ENCODE measurements around the gene ADAMTSL1. TPM values are rescaled to one million over a fixed set of nuclear protein-coding genes. Genes with fewer than 3 reads are reported as not detected.

Gene ADAMTSL1
- total RNA-seq, 1 donor from 2014 or later: 7.3 TPM

DNA sequence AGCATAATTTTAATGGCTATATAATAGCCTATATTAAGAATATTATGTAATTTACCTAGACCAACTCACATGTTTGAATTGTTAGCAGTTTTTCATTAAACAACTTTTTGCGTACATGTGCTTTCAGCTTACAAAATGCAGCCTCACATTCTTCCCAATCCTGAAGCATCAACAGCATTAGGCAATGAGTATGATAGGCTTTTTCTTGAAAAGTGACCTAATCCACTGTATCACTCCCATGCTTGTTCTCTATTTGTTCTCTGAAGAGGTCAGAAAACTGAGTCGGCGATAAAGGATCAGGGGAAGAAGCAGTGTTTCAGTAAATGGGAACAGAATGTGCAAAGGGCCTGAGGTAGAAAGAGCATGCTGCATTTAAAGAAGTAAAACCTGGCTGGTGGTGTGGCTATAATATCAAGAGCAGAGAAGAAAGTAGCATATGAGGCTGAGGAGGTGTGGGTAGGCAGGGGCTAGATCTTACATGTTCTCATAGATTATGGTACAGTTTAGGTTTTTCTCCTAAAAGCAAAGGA, 346.7 kb downstream of the ADAMTSL1 start:
- no peak for DNase-seq

DNA sequence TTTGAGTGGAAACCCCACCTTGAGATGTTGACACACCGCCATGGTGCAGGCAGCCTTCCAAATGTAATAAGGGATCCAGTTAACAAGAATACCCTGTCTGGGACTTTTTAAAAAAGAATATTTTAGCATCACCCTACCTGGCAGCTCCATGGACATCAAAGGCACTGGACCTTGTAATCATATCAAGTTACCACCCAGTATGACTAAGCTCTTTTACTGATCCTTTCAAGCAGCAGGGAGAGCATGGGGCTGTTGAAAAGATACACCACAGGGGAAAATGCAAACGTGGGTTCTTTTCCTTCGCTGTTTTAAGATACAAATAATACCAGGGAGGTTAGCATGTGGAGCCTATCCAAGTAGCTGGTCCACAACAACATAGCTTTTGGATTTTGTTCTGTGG, 347.8 kb downstream of the ADAMTSL1 start:
- no peak for DNase-seq

DNA sequence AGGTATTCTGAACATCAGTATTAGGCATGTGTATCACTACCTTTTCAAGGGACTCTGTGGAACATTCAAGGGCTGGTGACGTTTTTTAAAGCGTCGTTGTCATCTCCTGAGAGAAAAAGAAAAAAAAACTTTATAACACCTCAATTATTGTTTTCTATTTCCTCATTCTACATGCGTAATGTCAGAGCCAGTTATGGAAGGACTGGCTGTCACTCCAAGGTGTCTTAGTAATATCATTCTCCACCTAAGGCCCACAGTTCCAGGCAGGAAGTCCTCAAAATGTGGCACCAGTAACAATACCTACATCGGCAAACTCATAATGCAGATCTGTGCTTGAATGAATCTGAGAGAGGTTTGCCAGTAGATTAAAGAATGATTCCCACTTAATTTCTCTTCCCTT, 348.9 kb downstream of the ADAMTSL1 start:
- DNase-seq: no peak

DNA sequence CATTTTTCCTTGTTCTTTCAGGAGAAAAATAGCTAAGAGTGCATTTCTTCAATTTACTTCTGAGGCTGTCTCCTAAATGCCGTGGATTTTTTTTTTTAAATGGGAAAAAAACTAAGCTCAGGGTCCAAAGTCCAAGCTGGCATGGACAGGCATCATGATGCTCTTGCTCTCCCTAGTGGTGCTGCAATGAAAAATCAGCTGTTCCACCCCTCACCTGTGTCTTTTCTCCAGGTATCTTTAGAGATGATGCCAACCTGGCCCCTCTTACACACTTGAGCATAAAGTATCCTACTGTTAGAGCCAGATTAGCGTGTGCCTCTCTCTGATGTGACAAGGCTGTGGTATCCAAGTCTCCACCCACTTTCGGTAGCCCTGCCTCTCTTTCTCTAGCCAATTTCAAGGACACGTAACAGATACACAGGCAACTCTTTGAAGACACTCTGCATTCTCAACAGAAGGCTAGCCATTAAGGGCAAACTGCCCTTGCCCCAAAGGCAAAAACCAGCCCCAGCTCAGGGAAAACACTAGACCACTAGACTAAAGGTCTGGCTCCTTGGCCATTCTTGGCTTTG, 350.2 kb downstream of the ADAMTSL1 start:
- DNase-seq: no peak

DNA sequence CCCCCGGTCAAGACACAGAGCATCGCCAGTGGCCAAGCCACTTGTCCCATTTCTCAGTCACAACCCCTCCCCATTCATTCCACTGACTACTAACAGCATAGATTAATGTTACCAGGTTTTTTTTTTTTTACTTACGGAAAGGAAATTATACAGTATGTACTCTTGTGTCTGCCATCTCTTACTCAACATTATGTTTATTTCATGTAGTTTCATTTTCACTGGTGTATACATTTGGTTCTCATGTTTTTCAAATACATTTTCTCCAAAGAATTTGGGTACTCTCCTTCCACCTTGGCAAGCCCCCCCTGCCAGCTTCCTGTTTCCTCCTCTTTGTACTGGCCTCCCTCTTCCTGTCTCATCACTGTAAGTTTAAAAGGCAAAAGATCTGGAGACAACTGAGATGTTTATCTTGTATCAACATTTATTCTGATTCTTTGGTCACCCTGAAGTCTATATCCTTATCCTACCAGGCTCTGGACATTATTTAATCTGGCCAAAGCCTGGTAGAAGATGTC, 351.8 kb downstream of the ADAMTSL1 start:
- DNase-seq: no peak

DNA sequence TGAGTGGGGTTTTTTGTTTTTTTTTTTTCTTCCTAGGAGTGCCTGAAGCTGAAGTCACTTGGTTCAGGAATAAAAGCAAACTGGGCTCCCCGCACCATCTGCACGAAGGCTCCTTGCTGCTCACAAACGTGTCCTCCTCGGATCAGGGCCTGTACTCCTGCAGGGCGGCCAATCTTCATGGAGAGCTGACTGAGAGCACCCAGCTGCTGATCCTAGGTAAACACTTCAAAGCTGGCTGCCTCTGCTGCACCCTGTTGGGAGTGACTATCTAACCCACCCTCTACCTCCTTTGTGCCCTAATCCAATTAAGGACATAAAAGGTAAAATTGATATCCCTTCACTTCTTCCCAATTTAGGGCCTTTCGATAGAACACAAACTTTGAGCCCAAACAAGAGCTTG, 352.3 kb downstream of the ADAMTSL1 start:
- DNase-seq: no peak

DNA sequence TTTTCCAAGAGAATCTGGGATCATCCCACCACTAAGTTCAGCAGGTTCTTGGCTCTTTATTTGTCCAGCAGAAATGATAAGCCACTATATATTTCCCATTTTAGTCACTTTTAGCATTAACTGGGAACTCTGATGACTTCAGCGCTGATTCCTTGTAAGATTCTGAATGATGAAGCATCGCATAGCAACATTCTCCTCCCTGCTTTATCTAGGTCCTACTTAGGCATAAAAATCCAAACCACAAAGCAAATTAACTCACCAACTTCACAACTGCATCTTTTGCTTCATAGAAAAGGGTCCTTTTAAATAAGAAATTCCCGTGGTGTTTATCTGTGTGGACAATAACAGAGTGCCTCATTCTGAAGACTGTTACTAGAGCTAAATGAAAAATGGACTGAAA, 355.1 kb downstream of the ADAMTSL1 start:
- no peak for DNase-seq

DNA sequence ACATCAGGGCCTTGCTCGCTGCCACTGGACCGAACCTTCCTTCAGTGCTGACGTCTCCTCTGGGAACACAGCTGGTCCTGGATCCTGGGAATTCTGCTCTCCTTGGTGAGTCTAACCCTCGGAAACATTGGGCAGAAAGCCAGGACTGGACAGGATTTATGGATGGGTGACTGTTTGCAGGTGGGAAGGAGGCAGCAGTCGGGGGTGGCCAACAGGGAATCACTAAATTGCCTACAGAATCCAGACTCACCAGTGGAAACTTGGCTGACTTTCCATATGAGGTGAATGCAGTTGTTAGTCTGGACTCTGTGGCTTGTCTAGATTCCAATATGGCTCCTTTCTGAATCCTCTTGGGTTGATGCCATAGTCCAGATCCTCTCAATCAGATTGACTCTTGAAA, 355.9 kb downstream of the ADAMTSL1 start:
- no peak for DNase-seq

DNA sequence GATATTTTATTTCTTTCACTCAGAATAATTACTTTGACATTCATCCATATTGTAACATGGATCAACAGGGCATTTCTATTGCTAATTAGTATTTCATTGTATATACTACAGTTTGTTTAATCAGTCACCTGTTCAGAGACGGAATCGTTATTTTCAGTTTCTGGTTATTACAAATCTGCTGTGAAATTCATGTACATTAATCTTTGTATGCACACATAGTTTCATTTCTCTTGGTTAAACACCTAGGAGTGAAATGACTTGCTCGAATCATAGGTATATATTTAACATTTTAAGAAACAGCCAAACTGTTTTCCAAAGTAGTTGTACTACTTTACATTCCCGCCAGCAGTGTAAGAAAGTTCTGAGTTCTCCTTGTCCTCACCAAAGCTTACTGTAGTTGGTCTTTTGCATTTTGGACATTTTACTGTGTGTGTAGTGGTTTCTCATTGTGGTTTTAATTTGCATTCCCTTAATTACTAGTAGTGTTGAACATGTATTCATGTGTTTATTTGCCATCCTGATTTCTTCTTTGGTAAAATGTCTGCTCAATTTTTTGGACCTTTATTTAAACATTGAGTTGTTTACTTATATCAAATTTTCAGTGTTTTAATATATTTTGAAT, 360.9 kb downstream of the ADAMTSL1 start:
- DNase-seq: no peak

DNA sequence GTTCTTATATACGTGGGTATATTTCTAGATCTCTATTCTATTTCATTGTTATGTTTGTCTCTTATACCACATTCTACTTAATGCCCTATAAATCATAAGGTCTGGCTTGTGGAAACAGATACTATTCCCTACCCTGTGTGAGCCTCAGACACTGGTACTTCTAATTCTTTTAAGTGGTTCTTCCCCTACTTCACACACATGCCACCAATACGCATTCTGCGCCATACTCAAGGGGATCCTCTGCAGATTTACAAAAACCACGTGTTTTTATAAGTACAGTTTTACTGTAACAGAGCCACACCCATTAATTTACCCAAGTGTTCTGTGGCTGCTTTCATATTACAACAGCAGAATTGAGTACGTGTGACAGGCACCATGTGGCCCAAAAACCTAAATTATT, 363.4 kb downstream of the ADAMTSL1 start:
- no peak for DNase-seq

DNA sequence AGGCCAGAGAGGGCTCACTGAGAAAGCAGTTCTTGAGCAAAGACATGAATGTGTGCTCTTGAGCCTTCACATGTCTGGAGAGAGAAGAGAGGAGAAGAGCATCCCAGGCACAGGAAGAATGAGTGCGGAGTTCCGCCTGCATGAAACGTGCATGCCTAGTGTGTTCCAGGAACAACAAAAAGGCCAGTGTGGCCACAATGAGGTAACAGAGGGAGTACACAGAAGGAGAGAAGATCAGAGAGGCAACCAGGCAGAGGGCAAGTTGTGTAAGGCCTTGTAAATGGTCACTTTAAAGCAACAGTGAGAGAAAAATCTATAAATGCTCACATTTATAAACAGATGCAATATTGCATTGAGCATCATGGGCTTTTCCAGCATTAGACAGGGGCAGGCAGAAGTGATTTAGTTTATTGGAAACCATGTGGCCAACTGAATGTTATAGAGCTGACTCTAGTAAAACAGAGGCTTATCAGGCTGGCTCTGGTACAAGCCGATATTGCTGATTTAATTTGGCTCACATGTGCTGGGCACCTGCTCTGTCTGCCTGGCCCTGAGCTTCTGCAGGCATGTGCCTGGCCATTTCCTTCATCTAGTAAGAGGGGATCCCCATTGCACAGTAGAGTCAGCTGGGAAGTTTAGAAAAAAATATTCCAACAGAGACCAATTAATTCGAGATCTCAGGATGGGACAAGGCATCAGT, 373.8 kb downstream of the ADAMTSL1 start:
- no peak for DNase-seq

DNA sequence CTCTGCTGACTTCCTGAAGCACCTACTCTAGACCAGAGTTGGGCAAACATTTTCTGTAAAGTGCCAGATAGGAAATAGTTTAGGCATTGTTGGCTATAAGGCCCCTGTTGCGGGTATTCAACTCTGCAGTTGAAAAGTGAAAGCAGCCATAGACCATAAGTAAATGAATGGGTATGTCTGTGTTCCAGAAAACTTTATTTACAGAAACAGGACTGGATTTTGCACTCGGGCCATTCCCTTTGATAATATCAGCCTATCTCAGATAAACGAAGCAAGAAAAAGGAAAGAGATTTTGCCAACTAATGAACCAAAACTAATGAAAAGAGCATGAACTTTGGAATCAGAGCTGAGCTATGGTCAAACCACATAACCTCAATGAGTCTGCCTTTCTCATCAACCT, 374.7 kb downstream of the ADAMTSL1 start:
- no peak for DNase-seq

DNA sequence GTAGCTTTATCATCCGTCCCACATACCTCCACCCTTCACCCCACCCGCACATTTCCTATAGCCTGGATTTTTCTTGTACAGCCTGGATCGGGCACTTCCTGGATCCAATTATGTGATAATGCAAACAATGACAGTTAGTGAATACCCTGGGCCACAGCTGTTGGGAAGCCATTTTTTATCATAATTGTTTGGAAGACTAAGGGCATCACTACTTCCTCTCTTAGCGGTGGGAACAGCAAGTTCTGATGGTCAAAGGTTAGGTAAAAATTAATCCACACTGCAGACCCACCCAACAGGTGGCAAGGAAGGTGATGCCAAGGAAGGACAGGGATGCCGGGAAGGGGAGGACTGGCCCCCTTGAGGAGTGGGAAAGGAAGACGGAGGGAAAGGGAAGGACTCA, 375.3 kb downstream of the ADAMTSL1 start:
- DNase-seq: no peak

DNA sequence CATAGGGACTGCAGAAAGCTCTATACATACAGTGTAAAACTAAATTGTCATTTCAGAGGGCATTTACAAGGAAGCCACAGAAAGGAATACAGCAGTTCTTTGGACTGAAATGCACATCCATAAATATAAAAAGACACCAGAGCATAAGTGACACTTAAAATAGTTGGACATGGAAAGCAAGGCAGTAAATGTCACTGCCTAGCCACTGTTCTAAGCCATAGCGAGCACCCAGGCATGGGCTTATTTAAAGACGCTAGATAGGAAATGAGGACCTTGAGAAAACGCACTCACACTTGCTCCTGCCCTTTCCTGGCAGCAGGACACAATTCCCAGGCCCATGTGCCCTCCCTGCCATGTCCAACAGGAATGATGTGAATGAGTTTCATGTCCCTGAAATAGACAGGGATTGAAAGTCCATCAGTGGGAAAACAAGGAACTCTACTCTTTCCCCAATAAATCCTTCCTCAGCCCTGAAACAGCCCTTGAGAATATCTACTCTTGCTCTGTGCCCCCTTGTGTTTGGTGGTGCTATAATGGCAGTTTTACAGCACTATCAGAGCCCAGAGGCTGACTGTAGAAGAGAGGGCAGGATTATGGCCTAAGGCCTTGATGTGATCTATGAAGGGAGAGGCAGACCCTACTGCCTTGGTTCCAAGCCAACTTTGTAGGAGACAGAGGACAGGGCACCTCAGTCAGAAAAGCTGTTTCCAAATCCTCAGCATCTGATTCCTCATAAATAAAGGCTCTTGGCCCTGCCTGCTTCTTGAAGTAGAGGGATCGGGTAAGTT, 376.1 kb downstream of the ADAMTSL1 start:
- DNase-seq: no peak

DNA sequence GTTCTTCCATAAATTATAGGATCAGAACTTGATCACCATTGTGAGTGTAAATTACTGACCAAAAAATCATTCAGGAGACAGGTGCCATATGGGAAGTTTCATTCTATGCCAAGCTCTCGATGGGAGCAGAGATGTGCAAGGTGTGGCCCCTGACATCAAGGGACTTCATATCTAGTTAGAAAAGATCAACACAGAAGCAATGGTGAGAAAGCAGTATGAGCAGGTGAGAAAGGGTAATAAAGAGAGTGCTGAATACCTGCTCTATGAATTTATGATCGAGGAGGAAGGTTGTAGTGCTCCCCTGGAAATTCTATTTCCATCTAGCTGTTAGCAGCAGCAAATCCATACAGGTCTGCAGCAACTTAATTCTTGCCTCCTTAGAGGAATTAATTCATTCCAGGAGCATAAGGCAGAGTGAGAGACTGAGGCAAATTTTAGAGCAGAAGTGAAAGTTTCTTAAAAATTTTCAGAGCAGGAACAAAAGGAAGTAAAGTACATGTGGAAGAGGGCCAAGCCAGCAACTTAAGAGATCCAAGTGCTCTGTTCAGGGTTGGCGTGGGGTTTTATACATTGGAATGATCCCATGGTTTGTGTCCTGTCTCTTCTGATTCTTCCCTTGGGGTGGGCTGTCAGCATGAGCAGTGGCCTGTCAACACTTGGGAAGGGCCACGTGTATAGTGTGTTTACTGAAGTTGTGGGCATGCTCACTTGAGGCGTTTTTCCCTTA, 377.3 kb downstream of the ADAMTSL1 start:
- no peak for DNase-seq

DNA sequence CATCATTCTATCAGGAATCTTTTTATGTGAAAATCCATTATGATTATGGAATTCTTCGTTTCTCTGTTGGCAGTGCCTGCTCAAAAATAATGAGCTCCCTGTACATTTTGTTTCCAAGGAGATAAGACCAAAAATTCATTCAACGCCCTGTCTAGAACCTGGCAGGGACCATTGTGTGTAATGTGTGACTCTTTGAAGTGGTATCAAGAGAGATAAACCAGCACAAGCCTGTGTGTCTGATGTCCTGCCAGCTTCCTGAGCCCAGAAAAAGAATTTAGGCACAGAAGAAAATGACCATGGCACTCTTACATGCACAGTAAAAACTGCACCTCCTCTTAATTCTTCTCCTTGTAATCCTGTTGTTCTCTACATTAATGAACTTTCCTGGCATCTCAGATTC, 381.7 kb downstream of the ADAMTSL1 start:
- DNase-seq: peak; percentile 42

DNA sequence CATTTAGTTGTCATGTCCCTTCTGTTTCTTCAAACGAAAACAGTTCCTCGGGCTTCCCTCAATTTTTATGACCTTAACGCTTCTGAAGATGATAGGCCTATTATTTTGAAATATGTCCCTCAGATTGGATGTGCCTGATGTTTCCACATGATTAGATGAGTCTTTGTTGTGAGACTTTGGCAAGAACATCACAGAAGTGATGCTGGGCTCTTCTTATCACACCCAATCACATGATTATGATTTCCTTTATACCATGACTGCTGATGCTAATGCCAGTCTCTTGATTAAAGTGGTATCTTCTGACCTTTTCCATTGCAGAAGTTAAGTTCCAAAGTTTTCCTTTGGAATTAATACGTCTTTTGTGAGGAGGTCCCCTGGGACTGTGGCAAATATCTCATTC, 383.4 kb downstream of the ADAMTSL1 start:
- DNase-seq: no peak

DNA sequence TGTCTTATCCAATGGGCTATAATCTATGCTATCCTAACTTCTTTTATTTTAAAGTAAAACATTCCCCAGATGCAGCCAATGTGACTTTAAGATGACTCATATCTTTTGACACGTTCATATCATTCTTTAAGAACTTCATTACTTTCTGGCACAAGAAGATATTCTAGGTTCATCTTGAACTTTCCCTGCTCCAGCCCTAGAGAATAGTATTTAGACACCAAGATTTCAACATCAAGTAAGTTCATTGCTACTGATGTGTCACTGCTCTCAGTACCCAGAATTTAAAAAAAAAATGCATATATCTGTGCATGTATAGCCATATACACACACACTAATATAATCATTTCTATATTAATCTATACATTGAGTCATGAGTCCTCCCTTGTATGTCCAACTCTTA, 383.8 kb downstream of the ADAMTSL1 start:
- DNase-seq: no peak

DNA sequence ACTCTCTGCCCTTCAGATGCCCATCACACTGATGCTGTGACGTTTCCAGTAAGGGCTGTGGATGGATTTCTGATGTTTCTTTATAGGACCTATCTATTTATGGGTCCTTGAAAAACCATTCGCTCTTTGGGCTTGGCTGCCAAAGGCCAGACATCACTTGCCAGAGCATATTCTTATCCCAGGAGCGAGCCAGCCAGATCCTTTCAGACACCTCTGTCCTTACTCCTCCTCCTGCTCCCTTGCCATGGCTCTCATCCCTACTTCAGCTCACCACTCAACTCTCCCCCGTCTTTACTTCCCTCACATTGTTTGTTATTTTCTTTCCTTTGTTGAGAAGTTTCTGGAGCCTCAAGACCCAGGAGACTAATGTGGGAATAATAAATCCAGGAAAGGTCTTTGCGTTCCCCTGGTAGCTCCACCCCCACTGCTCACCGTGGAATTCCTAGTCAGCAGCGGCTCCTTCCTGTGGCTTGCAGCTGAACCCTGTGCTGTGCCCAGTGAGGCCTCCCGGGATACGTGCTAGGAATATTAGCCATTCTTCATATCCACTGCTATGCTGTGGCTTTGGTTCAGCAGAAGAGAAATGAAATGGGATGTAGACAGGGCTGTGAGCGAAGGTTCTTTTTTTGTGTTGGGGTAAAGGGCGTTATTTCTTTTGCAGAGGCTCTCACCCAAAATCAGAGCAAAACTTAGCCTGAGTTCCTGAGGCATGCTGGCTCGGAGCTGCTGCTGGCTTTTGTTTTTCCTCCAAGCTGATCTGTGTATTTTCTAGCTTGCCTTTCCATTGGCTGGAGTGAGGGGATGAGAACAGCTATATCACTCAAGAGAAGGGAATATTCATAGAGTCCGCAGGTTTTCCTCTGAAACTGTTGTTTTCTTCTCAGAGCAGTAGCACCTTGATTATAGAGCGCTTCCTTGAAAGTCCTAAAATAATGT, 387.9 kb downstream of the ADAMTSL1 start:
- DNase-seq: no peak

DNA sequence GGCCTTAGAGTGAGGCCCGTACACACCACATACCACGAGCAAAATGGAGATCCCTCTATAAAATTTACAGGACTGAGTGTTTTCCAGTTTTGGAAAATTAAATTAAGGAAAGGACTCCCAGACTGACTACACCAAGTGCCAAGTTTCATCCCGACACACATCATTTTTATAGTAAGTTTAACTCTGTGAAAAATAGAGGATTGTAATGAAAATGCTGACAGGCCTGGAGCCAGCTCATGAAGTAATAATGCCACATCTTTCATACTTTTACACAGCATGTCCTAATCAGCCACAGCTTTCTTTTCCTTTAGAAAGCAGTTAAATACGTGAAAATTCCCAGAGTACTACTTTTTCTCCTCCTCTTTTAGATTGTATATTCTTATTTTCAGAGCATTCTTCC, 389.8 kb downstream of the ADAMTSL1 start:
- no peak for DNase-seq

DNA sequence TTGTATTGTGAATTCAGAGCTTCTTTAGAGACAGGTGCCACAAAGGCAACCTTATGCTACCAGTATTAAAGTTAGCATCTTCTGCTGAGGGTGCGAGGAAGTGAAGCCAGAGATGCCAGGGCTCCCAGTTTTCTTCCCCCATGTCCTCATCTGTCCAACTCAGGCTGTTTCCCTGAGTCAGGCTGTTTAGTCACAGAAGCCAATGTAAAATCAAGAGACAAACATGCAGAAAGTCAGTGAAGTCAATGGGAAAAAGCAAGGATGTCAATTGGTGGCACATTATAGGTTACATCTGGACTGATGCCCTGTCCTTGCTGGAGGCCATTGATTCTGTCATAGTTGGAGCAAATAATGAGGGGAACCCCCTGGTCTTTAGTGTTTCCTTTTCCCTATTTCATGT, 390.6 kb downstream of the ADAMTSL1 start:
- DNase-seq: no peak

All from occipital lobe (tissue), 2 donors.